ENCODE measurements around the gene CPLANE1. TPM values are rescaled to one million over a fixed set of nuclear protein-coding genes. Genes with fewer than 3 reads are reported as not detected.
"Not testable (repeated sequence)": the region's sequence is repeated elsewhere in the genome, so short reads cannot be mapped to it uniquely, and the experiment has no call there.

Gene CPLANE1
- total and polyA plus RNA-seq, 2 donors (not counting 3 experiments of a cell fraction or from before 2014, with no cell fraction given) = 4.6 to 21.5 TPM

DNA sequence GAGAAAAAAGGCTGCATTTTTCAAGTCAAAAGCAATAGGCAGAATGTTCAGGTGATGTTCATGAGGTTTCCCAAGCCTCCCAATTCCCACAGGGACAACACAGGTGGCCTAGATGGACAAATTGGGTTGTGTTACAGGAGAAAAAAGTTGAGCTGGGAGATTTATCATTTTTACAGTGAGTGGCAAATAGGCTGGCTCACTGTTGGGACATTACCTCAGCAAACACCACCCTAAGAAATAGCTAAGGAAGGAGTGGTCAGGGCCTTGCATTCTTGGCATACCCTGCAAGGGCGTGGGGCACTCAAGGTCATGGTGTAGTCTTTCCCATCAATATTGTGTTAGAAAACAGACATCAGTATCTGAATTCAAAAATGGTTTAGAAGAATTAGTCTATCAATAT is 23.3 kb upstream of the CPLANE1 start:
- H3K4me3 ChIP-seq (replicated peaks in 1 of 3; ENCODE audit: insufficient read depth in 1 of 3, low read depth in 1 of 3, low read length in 3 of 3) = no peak overlapping the region
- dilution Hi-C loops (cut with MboI; ENCODE audit: extremely low pct_ligation_motif_present, low sequenced_read_pairs) = no loop called here
- no peaks in the 10 kb centered on the region for H3K27me3 ChIP-seq (ENCODE audit: control insufficient read depth in 2 of 2, insufficient read depth in 2 of 2, low read length in 2 of 2)
- H3K27ac ChIP-seq (ENCODE audit: insufficient read depth, low read depth, low read length) = no peak overlapping the region
- FAIRE-seq (no peak), DNase-seq (ENCODE audit: low read depth, low spot score) (no peak)
- no peaks in the 10 kb centered on the region for H3K9me1 ChIP-seq (replicated peaks; ENCODE audit: control insufficient read depth, extremely low read depth, insufficient read depth, low read length)
- no peaks in the 10 kb centered on the region for H3K36me3 ChIP-seq (ENCODE audit: control insufficient read depth in 2 of 2, extremely low read depth in 1 of 2, insufficient read depth in 2 of 2, low read length in 2 of 2)
- ChIA-PET CTCF (interaction anchor here (1.0 kb wide), 1 partner anchor 13 kb away, joined by 4 read pairs; no protein-coding TSS in a partner anchor), POLR2A (no interaction called here)
- H3K4me2 ChIP-seq (ENCODE audit: insufficient read depth, low read length) = no peak overlapping the region
- no peaks in the 10 kb centered on the region for H4K20me1 ChIP-seq (replicated peaks; ENCODE audit: control insufficient read depth, extremely low read depth, insufficient read depth, low read length)
- intact Hi-C loops (cut with micrococcal nuclease) = no loop called here
- no peaks in the 10 kb centered on the region for H3K9me3 ChIP-seq (replicated peaks; ENCODE audit: control insufficient read depth, insufficient read depth, low read length)
- H3K79me2 ChIP-seq (ENCODE audit: control insufficient read depth, insufficient read depth, low read length) = no peaks in the 10 kb centered on the region
- no TSS peak for BruUV-seq (replicated peaks)
- no peaks in the 10 kb centered on the region for H3K4me1 ChIP-seq (ENCODE audit: control insufficient read depth, extremely low read depth, insufficient read depth, low read length)
- H3K9ac ChIP-seq (replicated peaks; ENCODE audit: extremely low read depth, insufficient read depth, low read length) = no peak overlapping the region
- H2AFZ ChIP-seq (ENCODE audit: low read depth, low read length) = no peak overlapping the region
- TF ChIP-seq EZH2 (IDR thresholded peaks at IDR 0.05; ENCODE audit: borderline replicate concordance, low read depth, low read length, severe bottlenecking) = no peak
- TF ChIP-seq POLR2AphosphoS5 (IDR thresholded peaks at IDR 0.05; ENCODE audit: insufficient read depth, low read depth, low read length) = no peak
- TF ChIP-seq MYC (IDR thresholded peaks at IDR 0.05; ENCODE audit: low read depth, low read length) = no peak
- TF ChIP-seq, protein P1, sequence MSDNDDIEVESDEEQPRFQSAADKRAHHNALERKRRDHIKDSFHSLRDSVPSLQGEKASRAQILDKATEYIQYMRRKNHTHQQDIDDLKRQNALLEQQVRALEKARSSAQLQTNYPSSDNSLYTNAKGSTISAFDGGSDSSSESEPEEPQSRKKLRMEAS (IDR thresholded peaks at IDR 0.05; ENCODE audit: insufficient read depth, insufficient read length) = no peak
- TF ChIP-seq GATA2 (IDR thresholded peaks at IDR 0.05; ENCODE audit: insufficient read depth, insufficient read length, low read depth, low read length) = no peak
- TF ChIP-seq FOS (IDR thresholded peaks at IDR 0.05; ENCODE audit: borderline replicate concordance, insufficient read depth, low read length) = no peak
- no peak for TF ChIP-seq POLR2A (IDR thresholded peaks at IDR 0.05; ENCODE audit: low read depth, low read length)
- TF ChIP-seq, protein P2, sequence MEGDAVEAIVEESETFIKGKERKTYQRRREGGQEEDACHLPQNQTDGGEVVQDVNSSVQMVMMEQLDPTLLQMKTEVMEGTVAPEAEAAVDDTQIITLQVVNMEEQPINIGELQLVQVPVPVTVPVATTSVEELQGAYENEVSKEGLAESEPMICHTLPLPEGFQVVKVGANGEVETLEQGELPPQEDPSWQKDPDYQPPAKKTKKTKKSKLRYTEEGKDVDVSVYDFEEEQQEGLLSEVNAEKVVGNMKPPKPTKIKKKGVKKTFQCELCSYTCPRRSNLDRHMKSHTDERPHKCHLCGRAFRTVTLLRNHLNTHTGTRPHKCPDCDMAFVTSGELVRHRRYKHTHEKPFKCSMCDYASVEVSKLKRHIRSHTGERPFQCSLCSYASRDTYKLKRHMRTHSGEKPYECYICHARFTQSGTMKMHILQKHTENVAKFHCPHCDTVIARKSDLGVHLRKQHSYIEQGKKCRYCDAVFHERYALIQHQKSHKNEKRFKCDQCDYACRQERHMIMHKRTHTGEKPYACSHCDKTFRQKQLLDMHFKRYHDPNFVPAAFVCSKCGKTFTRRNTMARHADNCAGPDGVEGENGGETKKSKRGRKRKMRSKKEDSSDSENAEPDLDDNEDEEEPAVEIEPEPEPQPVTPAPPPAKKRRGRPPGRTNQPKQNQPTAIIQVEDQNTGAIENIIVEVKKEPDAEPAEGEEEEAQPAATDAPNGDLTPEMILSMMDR (IDR thresholded peaks at IDR 0.05; ENCODE audit: extremely low read depth in 1 of 2, insufficient read depth in 1 of 2, low read depth in 1 of 2, low read length in 2 of 2) = no peak
- no peak for TF ChIP-seq JUN (IDR thresholded peaks at IDR 0.05; ENCODE audit: borderline replicate concordance, insufficient read depth, insufficient read length, low read depth)

DNA sequence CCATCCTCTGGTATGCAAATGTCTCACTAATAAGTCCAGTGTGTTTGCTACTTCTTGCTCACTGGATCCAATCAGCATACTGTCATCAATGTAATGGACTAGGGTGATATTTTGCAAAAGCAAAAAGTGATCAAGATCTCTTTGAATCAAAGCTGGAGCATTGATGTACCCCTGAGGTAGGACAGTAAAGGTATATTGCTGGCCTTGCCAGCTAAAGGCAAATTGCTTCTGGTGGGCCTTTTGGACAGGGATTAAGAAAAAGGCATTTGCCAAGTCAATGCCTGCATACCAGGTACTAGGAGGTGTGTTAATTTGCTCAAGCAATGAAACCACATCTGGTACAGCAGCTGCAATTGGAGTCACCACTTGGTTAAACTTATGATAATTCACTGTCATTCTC is 18.9 kb upstream of the CPLANE1 start:
- dilution Hi-C loops (cut with MboI; ENCODE audit: extremely low pct_ligation_motif_present, low sequenced_read_pairs); FAIRE-seq; H3K79me2 ChIP-seq (ENCODE audit: control insufficient read depth, insufficient read depth, low read length); H3K27ac ChIP-seq (ENCODE audit: insufficient read depth, low read depth, low read length); H3K27me3 ChIP-seq (ENCODE audit: control insufficient read depth in 2 of 2, insufficient read depth in 2 of 2, low read length in 2 of 2); H4K20me1 ChIP-seq (replicated peaks; ENCODE audit: control insufficient read depth, extremely low read depth, insufficient read depth, low read length); H3K9me1 ChIP-seq (replicated peaks; ENCODE audit: control insufficient read depth, extremely low read depth, insufficient read depth, low read length); POLR2A ChIA-PET; intact Hi-C loops (cut with micrococcal nuclease); H3K4me3 ChIP-seq (replicated peaks in 1 of 3; ENCODE audit: insufficient read depth in 1 of 3, low read depth in 1 of 3, low read length in 3 of 3); CTCF ChIA-PET; BruUV-seq (replicated peaks); H3K36me3 ChIP-seq (ENCODE audit: control insufficient read depth in 2 of 2, extremely low read depth in 1 of 2, insufficient read depth in 2 of 2, low read length in 2 of 2); H3K4me2 ChIP-seq (ENCODE audit: insufficient read depth, low read length); H3K4me1 ChIP-seq (ENCODE audit: control insufficient read depth, extremely low read depth, insufficient read depth, low read length); H2AFZ ChIP-seq (ENCODE audit: low read depth, low read length); DNase-seq (ENCODE audit: low read depth, low spot score); H3K9ac ChIP-seq (replicated peaks; ENCODE audit: extremely low read depth, insufficient read depth, low read length); H3K9me3 ChIP-seq (replicated peaks; ENCODE audit: control insufficient read depth, insufficient read depth, low read length): not testable (repeated sequence)
